GM18867 (cell line): ENCODE results near the gene FUT7.

Experiments
- ATAC-seq: cut with Tn5 transposase; IDR thresholded peaks from one replicate; pipeline ENCODE4 v1.9.1; 2021; ENCODE audit warnings: mild to moderate bottlenecking, moderate library complexity; ENCODE audit not compliant: unreplicated experiment

Gene FUT7

GRCh38 chr9:136985027-136985602 is 46.8 kb downstream of the FUT7 start:
- ATAC-seq = no peak

DNA sequence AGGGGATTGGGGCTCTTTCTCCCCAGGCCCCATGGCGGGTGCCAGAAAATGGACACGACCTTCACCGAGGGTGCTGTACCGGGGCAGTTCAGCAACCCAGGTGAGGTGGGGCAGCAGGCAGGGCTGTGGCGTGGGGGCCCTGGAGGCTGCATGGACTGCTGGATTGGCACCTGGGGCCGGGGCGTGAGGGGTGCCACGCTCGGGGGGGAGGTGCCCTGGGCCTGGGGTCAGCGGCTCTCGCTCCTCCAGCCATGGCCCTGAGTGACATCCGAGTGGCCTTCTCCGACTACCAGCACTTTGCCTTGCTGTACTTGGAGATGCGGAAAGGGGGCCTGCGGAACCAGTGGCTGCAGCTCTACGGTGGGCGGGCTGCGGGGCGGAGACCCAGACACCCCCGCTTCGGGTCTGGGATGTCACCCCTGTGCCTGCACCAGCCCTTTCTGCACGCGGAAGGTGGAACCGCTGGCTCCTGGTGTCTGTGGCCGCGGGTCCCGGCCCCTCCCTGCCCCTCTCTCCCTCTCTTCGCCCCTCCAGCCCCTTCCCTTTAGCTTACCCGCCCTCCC is 47.3 kb downstream of the FUT7 start:
- no peak for ATAC-seq

GRCh38 chr9:136983656-136984314 is 48.1 kb downstream of the FUT7 start:
- no peak for ATAC-seq

GRCh38 chr9:136983167-136983566 is 48.7 kb downstream of the FUT7 start:
- ATAC-seq = no peak

DNA sequence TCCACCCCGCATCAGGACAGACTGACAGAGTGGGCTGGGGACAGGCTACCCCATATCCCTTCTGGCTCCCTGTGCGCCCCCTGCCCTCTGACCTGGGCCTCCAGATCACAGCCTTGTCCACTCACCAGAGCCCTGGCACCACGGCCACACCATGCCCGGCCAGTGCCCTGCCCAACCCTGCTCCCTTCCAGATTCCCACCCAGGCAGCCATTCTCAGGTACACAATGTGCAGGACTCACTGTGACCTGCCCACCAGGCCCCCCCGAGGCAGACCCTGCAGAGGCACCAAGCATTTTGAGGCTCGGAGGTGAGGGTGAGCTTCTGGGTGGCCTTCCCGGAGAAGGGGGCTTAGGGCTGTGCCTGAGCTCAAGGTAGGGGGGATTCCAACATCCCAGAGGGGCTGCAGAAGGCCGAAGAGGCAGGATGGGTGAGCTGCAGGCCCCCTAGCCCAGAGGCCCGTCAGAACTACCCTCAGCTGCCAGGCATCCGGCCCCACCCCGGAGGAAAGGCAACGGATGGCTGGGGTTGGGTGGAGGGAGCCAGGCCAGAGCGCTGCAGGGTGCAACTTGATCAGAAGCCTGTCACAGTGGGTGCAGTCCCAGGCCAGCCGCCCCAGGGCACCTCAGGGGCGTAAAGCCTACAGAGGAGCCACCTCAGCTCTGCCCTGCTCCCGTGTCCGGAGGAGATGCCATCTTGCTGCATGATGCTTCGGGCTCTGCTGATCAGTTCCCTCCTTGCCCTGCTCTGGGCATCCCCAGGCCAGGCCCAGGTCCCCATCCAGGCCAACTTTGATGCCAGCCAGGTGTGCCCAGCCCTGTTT is 49.4 kb downstream of the FUT7 start, which contains the start of gene LCNL1:
LCNL1 (plus strand) TSS at position 762 of the 820 bp plus-strand sequence. CDS start 594 bp downstream, outside the sequence.
- ATAC-seq = no peak

GRCh38 chr9:136981588-136982231 is 50.2 kb downstream of the FUT7 start:
- ATAC-seq = no peak

DNA sequence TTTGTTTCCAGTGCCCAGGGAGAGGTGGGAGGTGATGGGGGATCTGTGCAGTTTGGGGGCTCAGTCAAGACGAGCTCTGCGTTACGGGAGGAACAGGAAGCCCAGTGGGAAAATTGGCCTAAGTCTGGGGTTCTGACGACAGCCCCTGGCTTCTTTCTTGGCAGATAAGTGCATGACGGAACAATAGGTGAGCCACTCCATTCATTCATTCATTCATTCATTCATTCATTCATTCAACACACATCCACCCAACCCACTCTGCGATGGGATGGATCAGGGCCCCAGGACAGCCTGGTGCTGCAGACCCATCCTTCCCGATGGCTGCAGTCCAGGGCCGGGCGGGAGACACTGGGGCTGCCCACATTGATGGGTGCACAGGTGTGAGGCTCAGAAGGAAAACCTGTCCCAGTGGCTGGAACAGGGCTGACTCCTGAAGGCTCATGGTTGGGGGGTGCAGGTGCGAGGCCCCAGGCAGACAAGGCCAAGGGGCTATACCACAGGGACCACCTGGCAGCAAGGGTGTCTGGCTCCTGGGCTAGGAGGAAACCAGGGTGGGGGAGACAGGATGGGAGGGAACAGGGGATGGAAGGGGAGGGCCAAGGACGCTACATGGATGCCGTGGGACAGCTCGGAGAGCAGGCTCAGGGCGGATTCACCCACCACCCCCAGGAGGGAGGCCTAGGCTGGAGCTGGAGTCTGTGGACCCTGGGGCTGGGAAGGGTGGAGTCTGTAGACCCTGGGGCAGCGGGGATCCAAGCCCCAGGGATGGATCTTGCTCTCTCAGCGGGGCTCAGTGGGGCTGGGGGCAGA is 51.0 kb downstream of the FUT7 start:
- ATAC-seq = no peak
